Keratinocyte (primary cell): ENCODE measurements around the gene ARID3A. TPM values are rescaled to one million over a fixed set of nuclear protein-coding genes. Genes with fewer than 3 reads are reported as not detected.

Experiments used
- DNase-seq: peaks from one replicate; pipeline ENCODE4 v3.0.0-alpha.2; 2011; ENCODE audit warnings: low read depth, missing footprints, low spot score
- FAIRE-seq: peaks from 2 replicates; lab custom pipeline; 2011; peaks lifted over from hg19 to GRCh38; lab: Jason Lieb, UNC
- H2AFZ ChIP-seq: 2 replicates; pipeline ENCODE4 v1.6.0; 2012; ENCODE audit warnings: low read length, control low read depth, inconsistent platforms; ENCODE audit not compliant: control insufficient read depth
- H3K27ac ChIP-seq: 2 replicates; pipeline ENCODE4 v1.5.1; 2011; ENCODE audit warnings: low read length; ENCODE audit not compliant: control insufficient read depth, insufficient read depth
- H3K27me3 ChIP-seq: 3 replicates; pipeline ENCODE4 v1.6.0; 2011; ENCODE audit warnings: low read length; ENCODE audit not compliant: control insufficient read depth, insufficient read depth; ENCODE audit errors: extremely low read depth
- H3K36me3 ChIP-seq, 2 experiments: 2 replicates in 1 of 2; 3 replicates in 1 of 2; pipeline ENCODE4 v1.5.1; 2011; ENCODE audit warnings: low read length in 2 of 2, mild to moderate bottlenecking in 1 of 2; ENCODE audit not compliant: control insufficient read depth in 2 of 2, insufficient read depth in 2 of 2; ENCODE audit errors: extremely low read depth in 1 of 2
- H3K4me1 ChIP-seq: 3 replicates; pipeline ENCODE4 v1.5.1; 2011; ENCODE audit warnings: low read length; ENCODE audit not compliant: control insufficient read depth, insufficient read depth; ENCODE audit errors: extremely low read depth
- H3K4me2 ChIP-seq: 3 replicates; pipeline ENCODE4 v1.6.0; 2011; ENCODE audit warnings: low read depth, low read length; ENCODE audit not compliant: control insufficient read depth, insufficient read depth; ENCODE audit errors: extremely low read depth
- H3K4me3 ChIP-seq, 3 experiments: fragments of 200-600 bp in 1 of 3; sonication (generic) in 1 of 3; 2 replicates in 2 of 3; 3 replicates in 1 of 3; pipeline ENCODE4 v1.5.1; 2011 to 2016; ENCODE audit warnings: low read length in 3 of 3, mild to moderate bottlenecking in 3 of 3, control low read depth in 2 of 3, inconsistent platforms in 1 of 3, low read depth in 1 of 3, mixed read lengths in 1 of 3, mixed run types in 1 of 3, moderate library complexity in 1 of 3; ENCODE audit not compliant: control insufficient read depth in 2 of 3, insufficient read depth in 2 of 3; ENCODE audit errors: extremely low read depth in 1 of 3
- H3K79me2 ChIP-seq: 2 replicates; pipeline ENCODE4 v1.6.0; 2012; ENCODE audit warnings: low read length; ENCODE audit not compliant: control insufficient read depth, insufficient read depth
- H3K9ac ChIP-seq: 3 replicates; pipeline ENCODE4 v1.6.0; 2011; ENCODE audit warnings: low read length; ENCODE audit not compliant: control insufficient read depth, insufficient read depth; ENCODE audit errors: extremely low read depth
- H3K9me1 ChIP-seq: 3 replicates; pipeline ENCODE4 v1.6.0; 2011; ENCODE audit warnings: low read length; ENCODE audit not compliant: control insufficient read depth, insufficient read depth; ENCODE audit errors: extremely low read depth
- H3K9me3 ChIP-seq: 2 replicates; pipeline ENCODE4 v1.5.1; 2012; ENCODE audit warnings: low read depth, low read length; ENCODE audit not compliant: control insufficient read depth
- H4K20me1 ChIP-seq: 3 replicates; pipeline ENCODE4 v1.6.0; 2011; ENCODE audit warnings: low read length; ENCODE audit not compliant: control insufficient read depth, insufficient read depth; ENCODE audit errors: extremely low read depth
- EZH2 ChIP-seq: IDR thresholded peaks from one replicate; pipeline ENCODE4 v1.6.1; 2012; ENCODE audit warnings: inconsistent platforms, mild to moderate bottlenecking, low read length, moderate library complexity
- dilution Hi-C: fragments of 300-500 bp; cut with MboI; formaldehyde crosslinking; loops from one replicate; pipeline ENCODE4 v1.7.0; 2020; ENCODE audit warnings: low sequenced_read_pairs; ENCODE audit not compliant: extremely low pct_ligation_motif_present
- polyA plus RNA-seq, 5 experiments: library from polyadenylated mRNA; depleted of rRNA in 3 of 5; stranded (reverse) in 3 of 5; stranded (forward) in 1 of 5; unstranded in 1 of 5; fragments of >200 nt; gene quantifications; 1 replicate in 1 of 5; 2 replicates in 3 of 5; 3 replicates in 1 of 5; pipeline versions ENCODE4 v1.2.1 to v1.2.3, GENCODE V29; 2011 to 2012; ENCODE audit warnings: missing spikeins in 2 of 5, low read depth in 1 of 5, low replicate concordance in 1 of 5
- TF ChIP-seq, protein P1 (sequence below), 3 experiments: IDR thresholded peaks in 1 of 3; conservative IDR thresholded peaks in 1 of 3; optimal IDR thresholded peaks in 1 of 3; 2 replicates in 2 of 3; 3 replicates in 1 of 3; pipeline versions ENCODE3 to v1.5.1; 2011; ENCODE audit warnings: low read length in 3 of 3, mild to moderate bottlenecking in 3 of 3, moderate library complexity in 2 of 3, control low read depth in 1 of 3, inconsistent platforms in 1 of 3; ENCODE audit not compliant: insufficient read depth in 2 of 3; ENCODE audit errors: extremely low read depth in 1 of 3

The ARID3A gene
- polyA plus RNA-seq, 1 donor (not counting 4 experiments of a cell fraction or from before 2014, with no cell fraction given): 2.6 TPM

DNA sequence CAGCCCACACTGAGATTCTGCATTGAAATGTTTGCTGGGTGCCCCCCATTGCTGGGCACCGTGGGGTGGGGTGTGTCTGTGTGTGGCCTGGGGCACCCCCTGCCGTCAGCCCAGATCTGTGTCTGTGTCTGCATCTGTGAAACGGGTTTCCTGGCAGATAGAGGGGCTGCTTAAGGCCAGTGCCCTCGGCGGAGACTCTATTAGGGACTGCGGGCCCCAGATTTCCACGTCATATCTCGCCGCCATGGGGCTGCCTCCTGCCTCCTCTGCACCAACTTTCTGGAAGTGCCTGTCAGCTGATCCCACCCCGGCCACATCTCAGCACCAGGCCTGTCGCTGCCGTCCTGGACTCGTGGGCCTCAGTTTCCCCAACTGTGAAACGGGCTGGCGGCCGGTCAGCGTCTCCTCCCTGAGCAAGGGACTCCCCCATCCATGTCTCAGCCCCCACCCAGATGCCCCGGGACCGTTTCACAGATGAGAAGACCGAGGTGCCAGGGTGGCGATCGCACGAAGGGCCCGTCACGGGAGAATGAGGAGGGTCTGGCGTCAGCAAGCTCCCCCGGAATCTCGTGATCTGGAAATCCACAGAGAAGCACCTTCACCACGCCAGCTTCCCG lies 21.4 kb downstream of the ARID3A start:
- Histone ChIP-seq H3K36me3 (no peaks in the 10 kb centered on the region), H3K27me3 (peaks cover 6% of the 10 kb centered on the region), H3K9me1 (no peaks in the 10 kb centered on the region), H3K79me2 (no peaks in the 10 kb centered on the region), H3K4me3 (no peak overlapping the region), H3K4me1 (no peaks in the 10 kb centered on the region), H2AFZ (no peak overlapping the region), H4K20me1 (no peaks in the 10 kb centered on the region), H3K27ac (no peak overlapping the region), H3K4me2 (no peak overlapping the region), H3K9ac (no peak overlapping the region), H3K9me3 (no peaks in the 10 kb centered on the region)
- TF ChIP-seq, protein P1, sequence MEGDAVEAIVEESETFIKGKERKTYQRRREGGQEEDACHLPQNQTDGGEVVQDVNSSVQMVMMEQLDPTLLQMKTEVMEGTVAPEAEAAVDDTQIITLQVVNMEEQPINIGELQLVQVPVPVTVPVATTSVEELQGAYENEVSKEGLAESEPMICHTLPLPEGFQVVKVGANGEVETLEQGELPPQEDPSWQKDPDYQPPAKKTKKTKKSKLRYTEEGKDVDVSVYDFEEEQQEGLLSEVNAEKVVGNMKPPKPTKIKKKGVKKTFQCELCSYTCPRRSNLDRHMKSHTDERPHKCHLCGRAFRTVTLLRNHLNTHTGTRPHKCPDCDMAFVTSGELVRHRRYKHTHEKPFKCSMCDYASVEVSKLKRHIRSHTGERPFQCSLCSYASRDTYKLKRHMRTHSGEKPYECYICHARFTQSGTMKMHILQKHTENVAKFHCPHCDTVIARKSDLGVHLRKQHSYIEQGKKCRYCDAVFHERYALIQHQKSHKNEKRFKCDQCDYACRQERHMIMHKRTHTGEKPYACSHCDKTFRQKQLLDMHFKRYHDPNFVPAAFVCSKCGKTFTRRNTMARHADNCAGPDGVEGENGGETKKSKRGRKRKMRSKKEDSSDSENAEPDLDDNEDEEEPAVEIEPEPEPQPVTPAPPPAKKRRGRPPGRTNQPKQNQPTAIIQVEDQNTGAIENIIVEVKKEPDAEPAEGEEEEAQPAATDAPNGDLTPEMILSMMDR (optimal IDR thresholded peaks at IDR 0.05 in 1 of 3, IDR thresholded peaks at IDR 0.05 in 1 of 3, conservative IDR thresholded peaks at IDR 0.05 in 1 of 3; ENCODE audit: extremely low read depth in 1 of 3, insufficient read depth in 2 of 3, low read length in 3 of 3): no peak
- TF ChIP-seq EZH2: no peak
- DNase-seq (no peak), FAIRE-seq (no peak)
- dilution Hi-C loops: no loop called here

DNA sequence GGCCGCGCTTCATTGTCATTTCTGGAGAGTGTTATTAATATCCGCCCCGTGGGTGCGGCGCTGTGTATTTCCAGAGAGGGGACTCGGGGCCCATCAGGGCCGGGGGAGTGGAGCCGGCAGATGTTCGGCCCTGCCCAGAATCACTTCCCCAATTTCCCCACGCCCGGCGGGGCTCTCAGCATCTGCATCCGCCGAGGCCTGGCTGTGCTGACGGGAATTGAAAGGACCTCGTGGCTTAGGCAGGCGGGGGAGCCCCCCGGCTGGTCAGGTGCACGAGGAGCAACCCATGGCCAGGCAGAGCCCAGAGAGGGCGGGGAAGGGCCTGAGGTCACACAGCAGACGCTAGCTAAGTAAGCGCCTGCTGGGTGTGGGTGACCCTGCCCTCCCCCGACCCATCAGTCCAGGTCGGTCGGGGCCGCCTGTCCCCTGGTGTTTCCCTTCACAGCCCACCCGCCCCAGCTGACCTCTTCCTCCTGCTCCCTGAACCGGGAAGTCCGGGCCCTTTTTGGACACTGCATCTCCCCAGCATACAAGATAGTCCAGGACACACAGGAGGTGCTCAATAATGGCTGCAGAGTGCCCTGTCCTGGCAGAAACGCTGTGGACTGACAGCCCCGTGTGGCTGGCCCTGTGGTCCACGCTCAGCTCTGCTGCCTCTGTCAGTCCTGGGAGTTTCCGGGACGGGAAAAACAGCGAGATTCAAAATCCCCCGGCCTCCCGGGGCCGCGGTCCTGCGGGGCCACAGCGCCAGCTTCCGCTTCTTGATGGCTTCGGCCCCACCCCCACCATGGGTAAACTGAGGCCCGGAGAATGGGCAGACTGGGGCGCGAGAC lies 22.1 kb downstream of the ARID3A start:
- H3K36me3 ChIP-seq: no peaks in the 10 kb centered on the region
- no peak overlapping the region for H3K4me3 ChIP-seq
- H3K9ac ChIP-seq: no peak overlapping the region
- no peaks in the 10 kb centered on the region for H3K79me2 ChIP-seq
- H4K20me1 ChIP-seq: no peaks in the 10 kb centered on the region
- H3K4me2 ChIP-seq: no peak overlapping the region
- TF ChIP-seq, protein P1 (optimal IDR thresholded peaks at IDR 0.05 in 1 of 3, IDR thresholded peaks at IDR 0.05 in 1 of 3, conservative IDR thresholded peaks at IDR 0.05 in 1 of 3; ENCODE audit: extremely low read depth in 1 of 3, insufficient read depth in 2 of 3, low read length in 3 of 3): no peak
- no peak for TF ChIP-seq EZH2
- no peak overlapping the region for H3K27ac ChIP-seq
- H2AFZ ChIP-seq: no peak overlapping the region
- no peaks in the 10 kb centered on the region for H3K9me3 ChIP-seq
- peaks cover 4% of the 10 kb centered on the region for H3K4me1 ChIP-seq
- DNase-seq (no peak), FAIRE-seq (no peak)
- dilution Hi-C loops: no loop called here
- H3K27me3 ChIP-seq: peaks cover 6% of the 10 kb centered on the region
- H3K9me1 ChIP-seq: no peaks in the 10 kb centered on the region
